ENCODE data around the gene FRMD4A.

The FRMD4A gene

DNA sequence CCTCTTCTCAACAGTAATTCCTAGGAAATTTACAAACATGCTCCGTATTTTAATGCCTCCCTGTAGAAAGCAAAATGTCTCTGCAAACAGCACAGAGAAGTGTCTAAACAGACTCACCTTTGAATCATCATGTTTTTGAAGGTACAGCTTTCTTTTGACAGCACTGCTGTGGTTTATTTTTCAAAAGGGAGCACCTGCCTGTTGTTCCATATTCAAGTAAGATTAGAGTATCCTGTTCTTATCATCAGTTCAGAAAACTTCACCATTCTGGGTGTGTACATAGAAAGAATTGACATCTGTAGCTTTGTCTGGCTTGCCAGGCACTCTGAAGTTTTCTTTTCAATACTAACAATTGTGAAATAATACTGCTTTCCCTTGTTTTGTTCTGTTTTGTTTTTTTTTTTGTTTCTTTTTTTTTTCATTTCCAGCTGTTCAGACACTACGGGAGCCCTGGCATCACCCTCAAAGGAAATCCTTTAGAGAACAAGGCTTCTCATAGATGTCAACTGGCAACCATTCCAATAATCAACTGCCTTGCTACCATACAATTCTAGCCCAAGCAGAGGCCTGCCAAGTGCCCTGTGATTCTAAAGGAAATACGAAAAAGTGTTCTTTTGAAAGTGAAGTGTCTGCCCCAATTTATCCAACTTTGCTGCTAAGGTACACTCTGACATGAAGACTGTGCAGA, 468.0 kb downstream of the FRMD4A start:
- H3K9me3 ChIP-seq (ENCODE audit: insufficient read depth, low read length, severe bottlenecking): no peaks in the 10 kb centered on the region
- ATAC-seq (ENCODE audit: insufficient read depth, low read depth) (no peak), DNase-seq (no peak)
- no peak overlapping the region for H3K4me2 ChIP-seq (ENCODE audit: insufficient read depth, low read length)
- no peak overlapping the region for H3K9ac ChIP-seq (ENCODE audit: low read depth, low read length)
- no peaks in the 10 kb centered on the region for H4K20me1 ChIP-seq (ENCODE audit: insufficient read depth, low read length)
- H3K27me3 ChIP-seq (ENCODE audit: insufficient read depth, low read length, poor library complexity): peaks cover 25% of the 10 kb centered on the region
- H2AFZ ChIP-seq (ENCODE audit: low read depth, low read length): no peak overlapping the region
- H3K79me2 ChIP-seq (ENCODE audit: insufficient read depth, low read length): no peaks in the 10 kb centered on the region
- no peaks in the 10 kb centered on the region for H3K36me3 ChIP-seq (ENCODE audit: insufficient read depth, low read length)
- H3K4me1 ChIP-seq (ENCODE audit: insufficient read depth, low read length): no peaks in the 10 kb centered on the region
- no peak overlapping the region for H3K4me3 ChIP-seq (ENCODE audit: low read depth in 1 of 2, low read length in 2 of 2)
- H3K27ac ChIP-seq (ENCODE audit: low read length): no peak overlapping the region
- no peak for TF ChIP-seq EZH2 (IDR thresholded peaks at IDR 0.05; ENCODE audit: borderline replicate concordance, low read depth, low read length, severe bottlenecking)
- TF ChIP-seq, protein P1, sequence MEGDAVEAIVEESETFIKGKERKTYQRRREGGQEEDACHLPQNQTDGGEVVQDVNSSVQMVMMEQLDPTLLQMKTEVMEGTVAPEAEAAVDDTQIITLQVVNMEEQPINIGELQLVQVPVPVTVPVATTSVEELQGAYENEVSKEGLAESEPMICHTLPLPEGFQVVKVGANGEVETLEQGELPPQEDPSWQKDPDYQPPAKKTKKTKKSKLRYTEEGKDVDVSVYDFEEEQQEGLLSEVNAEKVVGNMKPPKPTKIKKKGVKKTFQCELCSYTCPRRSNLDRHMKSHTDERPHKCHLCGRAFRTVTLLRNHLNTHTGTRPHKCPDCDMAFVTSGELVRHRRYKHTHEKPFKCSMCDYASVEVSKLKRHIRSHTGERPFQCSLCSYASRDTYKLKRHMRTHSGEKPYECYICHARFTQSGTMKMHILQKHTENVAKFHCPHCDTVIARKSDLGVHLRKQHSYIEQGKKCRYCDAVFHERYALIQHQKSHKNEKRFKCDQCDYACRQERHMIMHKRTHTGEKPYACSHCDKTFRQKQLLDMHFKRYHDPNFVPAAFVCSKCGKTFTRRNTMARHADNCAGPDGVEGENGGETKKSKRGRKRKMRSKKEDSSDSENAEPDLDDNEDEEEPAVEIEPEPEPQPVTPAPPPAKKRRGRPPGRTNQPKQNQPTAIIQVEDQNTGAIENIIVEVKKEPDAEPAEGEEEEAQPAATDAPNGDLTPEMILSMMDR (IDR thresholded peaks at IDR 0.05; ENCODE audit: borderline replicate concordance, extremely low read depth, low read length, poor library complexity, severe bottlenecking): no peak

DNA sequence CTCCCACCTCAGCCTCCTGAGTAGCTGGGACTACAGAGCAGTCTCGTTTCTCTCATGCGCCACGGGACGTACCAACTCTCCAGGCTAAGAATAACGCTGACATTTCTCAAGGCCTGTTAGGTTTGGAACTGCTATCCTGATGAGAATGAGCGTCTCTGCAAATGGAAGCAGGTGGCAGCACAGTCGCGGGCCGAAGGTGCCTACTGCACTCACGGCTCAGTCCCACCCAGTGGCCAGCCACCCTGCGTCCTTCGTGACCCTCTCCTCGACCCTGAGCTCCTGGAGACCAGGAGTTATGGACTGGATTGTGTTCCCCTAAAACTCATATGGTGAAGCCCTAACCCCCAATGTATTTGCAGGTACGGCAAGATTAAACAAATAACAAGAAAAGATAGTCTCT, 469.8 kb downstream of the FRMD4A start:
- Histone ChIP-seq H3K9me3 (ENCODE audit: insufficient read depth, low read length, severe bottlenecking) (no peaks in the 10 kb centered on the region), H3K27ac (ENCODE audit: low read length) (no peak overlapping the region), H3K4me2 (ENCODE audit: insufficient read depth, low read length) (no peak overlapping the region), H2AFZ (ENCODE audit: low read depth, low read length) (no peak overlapping the region), H3K4me1 (ENCODE audit: insufficient read depth, low read length) (no peaks in the 10 kb centered on the region), H4K20me1 (ENCODE audit: insufficient read depth, low read length) (no peaks in the 10 kb centered on the region), H3K4me3 (ENCODE audit: low read depth in 1 of 2, low read length in 2 of 2) (no peak overlapping the region), H3K79me2 (ENCODE audit: insufficient read depth, low read length) (no peaks in the 10 kb centered on the region), H3K9ac (ENCODE audit: low read depth, low read length) (no peak overlapping the region), H3K27me3 (ENCODE audit: insufficient read depth, low read length, poor library complexity) (peaks cover 28% of the 10 kb centered on the region), H3K36me3 (ENCODE audit: insufficient read depth, low read length) (no peaks in the 10 kb centered on the region)
- DNase-seq: no peak
- no peak for TF ChIP-seq EZH2 (IDR thresholded peaks at IDR 0.05; ENCODE audit: borderline replicate concordance, low read depth, low read length, severe bottlenecking)
- TF ChIP-seq, protein P1 (IDR thresholded peaks at IDR 0.05; ENCODE audit: borderline replicate concordance, extremely low read depth, low read length, poor library complexity, severe bottlenecking): no peak
- ATAC-seq (ENCODE audit: insufficient read depth, low read depth): no peak

DNA sequence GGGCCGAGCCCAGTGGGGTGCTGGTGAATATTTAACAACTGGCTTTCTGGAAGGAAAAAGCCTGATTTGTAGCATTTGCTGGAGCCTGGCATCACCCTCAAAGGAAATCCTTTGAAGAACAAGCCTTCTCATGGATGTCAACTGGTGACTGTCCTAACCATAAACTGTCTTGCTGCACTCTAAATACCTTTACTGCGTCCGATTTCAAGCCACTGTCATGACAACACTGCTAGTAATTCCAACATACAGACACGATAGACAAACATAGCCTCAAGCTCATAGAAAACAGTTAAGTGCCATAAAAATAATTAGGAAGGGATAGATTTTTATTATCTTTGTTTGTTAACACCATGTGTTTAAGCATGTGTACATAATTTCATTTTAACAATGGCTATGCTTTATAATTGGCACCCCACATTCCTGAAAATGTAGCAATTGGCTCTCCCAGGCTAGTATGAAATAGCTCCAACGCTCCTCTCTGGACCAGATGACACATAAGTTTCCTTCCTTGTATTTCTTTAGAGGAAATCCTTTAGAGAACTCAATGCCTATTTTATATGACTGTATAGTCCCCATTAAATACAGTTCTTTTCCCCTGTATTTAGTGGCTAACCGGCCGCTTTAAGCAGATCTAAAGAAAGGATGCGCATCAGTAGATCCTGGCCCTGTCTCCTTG, 470.6 kb downstream of the FRMD4A start:
- no peak for ATAC-seq (ENCODE audit: insufficient read depth, low read depth)
- Histone ChIP-seq H4K20me1 (ENCODE audit: insufficient read depth, low read length) (no peaks in the 10 kb centered on the region), H3K27ac (ENCODE audit: low read length) (no peak overlapping the region), H3K4me3 (ENCODE audit: low read depth in 1 of 2, low read length in 2 of 2) (no peak overlapping the region), H3K4me1 (ENCODE audit: insufficient read depth, low read length) (no peaks in the 10 kb centered on the region), H3K36me3 (ENCODE audit: insufficient read depth, low read length) (no peaks in the 10 kb centered on the region), H3K27me3 (ENCODE audit: insufficient read depth, low read length, poor library complexity) (peaks cover 28% of the 10 kb centered on the region), H3K4me2 (ENCODE audit: insufficient read depth, low read length) (no peak overlapping the region), H2AFZ (ENCODE audit: low read depth, low read length) (no peak overlapping the region), H3K79me2 (ENCODE audit: insufficient read depth, low read length) (no peaks in the 10 kb centered on the region), H3K9ac (ENCODE audit: low read depth, low read length) (no peak overlapping the region), H3K9me3 (ENCODE audit: insufficient read depth, low read length, severe bottlenecking) (no peaks in the 10 kb centered on the region)
- TF ChIP-seq EZH2 (IDR thresholded peaks at IDR 0.05; ENCODE audit: borderline replicate concordance, low read depth, low read length, severe bottlenecking): no peak
- TF ChIP-seq, protein P1 (IDR thresholded peaks at IDR 0.05; ENCODE audit: borderline replicate concordance, extremely low read depth, low read length, poor library complexity, severe bottlenecking): no peak
- no peak for DNase-seq
